Ishikawa (cell line): ENCODE results near the gene CCDC187.

ENCODE experiments used
- CEBPB ChIP-seq: IDR thresholded peaks from 2 replicates; pipeline ENCODE4 v1.6.1; 2012
- CREB1 ChIP-seq: IDR thresholded peaks from 2 replicates; pipeline ENCODE4 v1.6.1; 2012; ENCODE audit warnings: low read depth
- EGR1 ChIP-seq: IDR thresholded peaks from 2 replicates; pipeline ENCODE4 v1.6.1; 2012
- EP300 ChIP-seq: IDR thresholded peaks from 2 replicates; pipeline ENCODE4 v1.6.1; 2012; ENCODE audit warnings: borderline replicate concordance
- FOXM1 ChIP-seq: IDR thresholded peaks from 2 replicates; pipeline ENCODE4 v1.6.1; 2012; ENCODE audit warnings: low read depth, borderline replicate concordance
- MAX ChIP-seq: IDR thresholded peaks from 2 replicates; pipeline ENCODE4 v1.6.1; 2012
- NFIC ChIP-seq: IDR thresholded peaks from 2 replicates; pipeline ENCODE4 v1.6.1; 2012
- RAD21 ChIP-seq: IDR thresholded peaks from 2 replicates; pipeline ENCODE4 v1.6.1; 2012; ENCODE audit warnings: low read depth
- TAF1 ChIP-seq: IDR thresholded peaks from 2 replicates; pipeline ENCODE4 v1.6.1; 2012; ENCODE audit warnings: low read depth, mild to moderate bottlenecking
- TCF12 ChIP-seq: IDR thresholded peaks from 2 replicates; pipeline ENCODE4 v1.6.1; 2012; ENCODE audit warnings: low read depth
- TEAD4 ChIP-seq: IDR thresholded peaks from 2 replicates; pipeline ENCODE4 v1.6.1; 2012
- YY1 ChIP-seq: IDR thresholded peaks from 2 replicates; pipeline ENCODE4 v1.6.1; 2012; ENCODE audit warnings: low read depth
- ZBTB7A ChIP-seq: IDR thresholded peaks from 2 replicates; pipeline ENCODE4 v1.6.1; 2012; ENCODE audit warnings: low read depth
- TF ChIP-seq, protein P1 (sequence below): IDR thresholded peaks from 2 replicates; pipeline ENCODE4 v1.6.1; 2012; ENCODE audit warnings: low read depth, mild to moderate bottlenecking
- TF ChIP-seq, protein P2 (sequence below): IDR thresholded peaks from 2 replicates; pipeline ENCODE4 v1.6.1; 2012

Gene CCDC187

DNA sequence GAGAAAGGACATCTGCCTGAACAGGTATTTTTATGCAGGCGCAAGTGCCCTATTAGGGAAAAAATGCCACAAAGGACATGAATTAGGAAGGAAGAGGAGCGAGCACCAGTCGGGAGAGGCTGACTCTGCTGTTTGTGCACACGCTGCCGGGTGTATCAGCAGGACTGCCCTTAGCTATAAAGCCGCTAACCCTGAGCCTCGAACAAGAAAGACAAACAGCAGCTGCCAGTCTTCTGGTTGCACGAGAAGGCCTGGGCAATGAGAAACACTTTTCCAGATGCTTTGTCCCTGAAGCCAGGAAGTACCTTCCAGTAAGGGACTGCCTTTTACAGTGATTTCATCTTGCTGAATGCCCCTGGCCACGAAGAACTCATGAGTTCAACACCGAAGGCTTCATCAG lies 70.9 kb downstream of the CCDC187 start:
- TF ChIP-seq CEBPB (no peak), EP300 (no peak), NFIC (no peak)

- TF ChIP-seq MAX (no peak), FOXM1 (no peak), YY1 (no peak)
These were observed 72.2 kb downstream of the CCDC187 start for GRCh38 chr9:136231478-136232297.

GRCh38 chr9:136230773-136231172 lies 73.1 kb downstream of the CCDC187 start:
- no peak for TF ChIP-seq RAD21
- TF ChIP-seq MAX, result no peak
- TF ChIP-seq, protein P1, sequence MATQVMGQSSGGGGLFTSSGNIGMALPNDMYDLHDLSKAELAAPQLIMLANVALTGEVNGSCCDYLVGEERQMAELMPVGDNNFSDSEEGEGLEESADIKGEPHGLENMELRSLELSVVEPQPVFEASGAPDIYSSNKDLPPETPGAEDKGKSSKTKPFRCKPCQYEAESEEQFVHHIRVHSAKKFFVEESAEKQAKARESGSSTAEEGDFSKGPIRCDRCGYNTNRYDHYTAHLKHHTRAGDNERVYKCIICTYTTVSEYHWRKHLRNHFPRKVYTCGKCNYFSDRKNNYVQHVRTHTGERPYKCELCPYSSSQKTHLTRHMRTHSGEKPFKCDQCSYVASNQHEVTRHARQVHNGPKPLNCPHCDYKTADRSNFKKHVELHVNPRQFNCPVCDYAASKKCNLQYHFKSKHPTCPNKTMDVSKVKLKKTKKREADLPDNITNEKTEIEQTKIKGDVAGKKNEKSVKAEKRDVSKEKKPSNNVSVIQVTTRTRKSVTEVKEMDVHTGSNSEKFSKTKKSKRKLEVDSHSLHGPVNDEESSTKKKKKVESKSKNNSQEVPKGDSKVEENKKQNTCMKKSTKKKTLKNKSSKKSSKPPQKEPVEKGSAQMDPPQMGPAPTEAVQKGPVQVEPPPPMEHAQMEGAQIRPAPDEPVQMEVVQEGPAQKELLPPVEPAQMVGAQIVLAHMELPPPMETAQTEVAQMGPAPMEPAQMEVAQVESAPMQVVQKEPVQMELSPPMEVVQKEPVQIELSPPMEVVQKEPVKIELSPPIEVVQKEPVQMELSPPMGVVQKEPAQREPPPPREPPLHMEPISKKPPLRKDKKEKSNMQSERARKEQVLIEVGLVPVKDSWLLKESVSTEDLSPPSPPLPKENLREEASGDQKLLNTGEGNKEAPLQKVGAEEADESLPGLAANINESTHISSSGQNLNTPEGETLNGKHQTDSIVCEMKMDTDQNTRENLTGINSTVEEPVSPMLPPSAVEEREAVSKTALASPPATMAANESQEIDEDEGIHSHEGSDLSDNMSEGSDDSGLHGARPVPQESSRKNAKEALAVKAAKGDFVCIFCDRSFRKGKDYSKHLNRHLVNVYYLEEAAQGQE, result no peak
- TF ChIP-seq CREB1, result no peak

- TF ChIP-seq, protein P2, sequence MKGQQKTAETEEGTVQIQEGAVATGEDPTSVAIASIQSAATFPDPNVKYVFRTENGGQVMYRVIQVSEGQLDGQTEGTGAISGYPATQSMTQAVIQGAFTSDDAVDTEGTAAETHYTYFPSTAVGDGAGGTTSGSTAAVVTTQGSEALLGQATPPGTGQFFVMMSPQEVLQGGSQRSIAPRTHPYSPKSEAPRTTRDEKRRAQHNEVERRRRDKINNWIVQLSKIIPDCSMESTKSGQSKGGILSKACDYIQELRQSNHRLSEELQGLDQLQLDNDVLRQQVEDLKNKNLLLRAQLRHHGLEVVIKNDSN, result no peak
These were observed 73.5 kb downstream of the CCDC187 start for GRCh38 chr9:136230365-136230764.

GRCh38 chr9:136229096-136230065 lies 74.5 kb downstream of the CCDC187 start:
- TF ChIP-seq YY1, result no peak
- TF ChIP-seq FOXM1, result no peak
- no peak for TF ChIP-seq TAF1

DNA sequence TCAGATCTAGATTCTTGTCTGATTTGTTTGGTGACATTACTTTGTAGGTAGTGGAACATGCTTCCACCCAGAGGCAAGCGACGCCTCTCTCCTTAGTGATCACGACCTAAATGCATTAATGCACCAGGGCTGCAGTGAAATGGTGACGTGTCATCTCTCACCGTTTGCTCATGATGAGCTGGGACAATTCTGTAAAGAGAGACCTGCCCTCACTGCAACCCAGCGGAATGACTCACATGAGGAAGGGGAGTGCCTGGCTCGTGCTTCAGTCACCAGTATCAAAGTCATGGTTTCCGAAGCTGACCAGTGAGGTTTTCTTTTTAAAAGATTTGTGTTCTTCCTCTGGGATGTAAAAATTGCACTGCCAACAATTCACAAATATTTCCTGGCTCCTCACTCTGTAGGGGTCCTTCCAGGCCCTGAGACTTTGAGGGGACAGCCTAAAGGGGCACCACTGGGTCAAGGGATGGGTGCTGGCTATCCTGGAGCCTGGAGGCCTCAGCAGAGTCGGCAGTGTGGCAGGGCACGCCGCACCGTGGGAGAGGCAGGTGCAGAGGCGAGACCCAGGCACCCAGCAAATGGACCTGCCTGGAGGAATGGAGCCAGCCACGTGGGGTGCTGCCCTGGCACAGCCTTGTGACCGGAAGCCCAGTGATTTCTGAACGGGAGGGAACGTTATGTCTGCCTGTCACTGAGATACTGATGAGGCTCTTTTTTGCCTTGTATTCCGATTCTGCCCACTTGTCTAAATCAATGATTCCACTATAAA lies 75.6 kb downstream of the CCDC187 start:
- no peak for TF ChIP-seq YY1
- TF ChIP-seq NFIC, result no peak
- TF ChIP-seq TCF12, result no peak
- TF ChIP-seq TEAD4, result no peak
- TF ChIP-seq MAX, result no peak
- TF ChIP-seq, protein P1, result no peak
- TF ChIP-seq RAD21, result no peak
- TF ChIP-seq FOXM1, result no peak
- no peak for TF ChIP-seq CREB1
- TF ChIP-seq CEBPB, result no peak
- no peak for TF ChIP-seq ZBTB7A
- no peak for TF ChIP-seq EGR1
- TF ChIP-seq EP300, result no peak
- no peak for TF ChIP-seq TAF1
- TF ChIP-seq, protein P2, result no peak
